CD1c-positive myeloid dendritic cell (primary cell): ENCODE results near the gene DRAP1.
A peak's percentile ranks its signal among the peaks of the same experiment; 100 is the strongest.
"Not testable (repeated sequence)": the region's sequence is repeated elsewhere in the genome, so short reads cannot be mapped to it uniquely, and the experiment has no call there.

ENCODE experiments used
- DNase-seq: peaks from one replicate; pipeline ENCODE4 v3.0.0-alpha.2; 2016; ENCODE audit errors: extremely low spot score

Gene DRAP1

GRCh38 chr11:65886826-65887722 is 32.2 kb upstream of the DRAP1 start:
- DNase-seq: no peak

DNA sequence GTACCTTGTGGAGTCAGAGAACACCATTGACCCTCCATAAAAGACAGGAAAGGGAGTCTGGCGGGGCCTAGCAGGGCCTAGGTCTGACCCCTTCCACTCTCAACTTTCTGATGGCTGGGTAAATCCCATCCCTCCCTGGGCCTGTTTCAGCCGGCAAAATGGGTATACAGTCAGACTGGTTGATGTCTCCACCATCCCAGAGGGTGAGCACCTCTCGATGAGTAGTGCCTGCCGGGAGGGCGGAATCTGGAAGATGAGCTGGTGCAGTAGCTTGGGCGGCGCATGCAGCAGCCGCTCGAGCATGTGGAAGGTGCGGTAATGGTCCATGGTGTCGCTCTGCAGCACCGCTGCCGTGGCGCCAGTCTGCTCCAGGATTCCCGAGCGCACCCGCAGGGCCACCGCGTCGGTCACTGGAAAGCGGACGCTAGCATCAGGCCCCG is 31.5 kb upstream of the DRAP1 start:
- no peak for DNase-seq

DNA sequence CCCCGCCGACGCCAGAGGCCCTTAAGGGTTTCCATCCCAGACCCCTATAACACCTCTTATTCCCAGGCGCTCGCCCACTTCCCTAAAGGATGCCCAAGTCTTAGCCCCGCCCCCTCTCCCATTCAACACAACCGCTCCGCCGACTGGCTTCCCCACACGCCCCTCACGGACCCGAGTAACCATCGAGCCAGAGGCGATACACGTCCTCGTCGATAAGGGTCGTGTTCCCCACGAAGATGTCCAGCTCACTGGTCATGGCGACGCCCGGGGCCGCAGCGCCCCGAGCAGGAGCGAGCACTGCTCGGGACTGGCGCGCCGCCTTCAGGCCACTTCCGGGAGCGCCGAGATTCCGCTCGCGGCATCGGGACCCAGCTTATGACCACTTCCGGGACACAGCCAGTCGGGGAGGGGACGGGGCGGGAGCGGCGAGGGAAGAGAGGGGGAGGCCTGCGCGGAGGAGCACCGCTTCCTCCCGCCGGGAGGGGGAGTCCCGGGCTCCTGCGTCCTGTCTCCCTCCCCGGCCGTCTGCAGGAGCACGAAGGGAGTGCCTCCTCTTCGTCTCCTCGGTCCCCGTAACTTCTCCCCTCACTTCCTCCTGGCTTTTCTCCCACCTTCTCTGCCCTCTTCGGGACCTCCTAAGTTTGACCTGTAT is 30.9 kb upstream of the DRAP1 start, which contains the start of gene FIBP:
TSS of gene FIBP (minus strand) at position 309 of the 652 bp plus-strand sequence. CDS start at position 256, 53 bp downstream.
- peak; percentile 98 for DNase-seq

DNA sequence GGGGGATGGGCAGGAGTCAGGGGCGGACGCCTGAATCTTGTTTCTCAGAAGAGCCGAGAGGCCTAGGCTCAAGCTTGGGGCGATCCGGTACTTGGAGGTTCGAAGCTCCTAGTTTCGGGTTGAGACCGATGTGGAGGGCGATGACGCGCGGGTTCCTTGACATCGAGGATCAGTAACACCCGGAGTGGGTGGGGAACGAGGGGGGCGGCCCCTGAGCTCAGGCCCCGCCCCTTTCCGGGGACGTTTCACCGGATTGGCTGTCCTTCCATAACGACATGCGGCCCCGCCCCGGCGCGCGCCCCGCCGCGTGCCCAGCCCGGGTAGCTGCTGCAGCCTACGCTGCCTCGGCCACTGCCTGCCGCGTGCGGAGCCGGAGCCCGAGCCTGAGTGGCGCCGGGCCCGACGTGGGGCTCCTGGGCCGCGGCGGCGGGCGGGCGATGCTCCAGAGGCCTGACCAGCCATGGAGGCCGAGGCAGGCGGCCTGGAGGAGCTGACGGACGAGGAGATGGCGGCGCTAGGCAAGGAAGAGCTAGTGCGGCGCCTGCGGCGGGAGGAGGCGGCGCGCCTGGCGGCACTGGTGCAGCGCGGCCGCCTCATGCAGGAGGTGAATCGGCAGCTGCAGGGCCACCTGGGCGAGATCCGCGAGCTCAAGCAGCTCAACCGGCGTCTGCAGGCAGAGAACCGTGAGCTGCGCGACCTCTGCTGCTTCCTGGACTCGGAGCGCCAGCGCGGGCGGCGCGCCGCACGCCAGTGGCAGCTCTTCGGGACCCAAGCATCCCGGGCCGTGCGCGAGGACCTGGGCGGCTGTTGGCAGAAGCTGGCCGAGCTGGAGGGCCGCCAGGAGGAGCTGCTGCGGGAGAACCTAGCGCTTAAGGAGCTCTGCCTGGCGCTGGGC is 28.7 kb upstream of the DRAP1 start, which contains the start of gene CCDC85B:
TSS of gene CCDC85B (plus strand) at position 350 of the 895 bp plus-strand sequence. CDS start at position 461, 111 bp downstream.
- DNase-seq: peak; percentile 99

GRCh38 chr11:65891219-65892136 is 27.7 kb upstream of the DRAP1 start:
- DNase-seq: peak; percentile 33

DNA sequence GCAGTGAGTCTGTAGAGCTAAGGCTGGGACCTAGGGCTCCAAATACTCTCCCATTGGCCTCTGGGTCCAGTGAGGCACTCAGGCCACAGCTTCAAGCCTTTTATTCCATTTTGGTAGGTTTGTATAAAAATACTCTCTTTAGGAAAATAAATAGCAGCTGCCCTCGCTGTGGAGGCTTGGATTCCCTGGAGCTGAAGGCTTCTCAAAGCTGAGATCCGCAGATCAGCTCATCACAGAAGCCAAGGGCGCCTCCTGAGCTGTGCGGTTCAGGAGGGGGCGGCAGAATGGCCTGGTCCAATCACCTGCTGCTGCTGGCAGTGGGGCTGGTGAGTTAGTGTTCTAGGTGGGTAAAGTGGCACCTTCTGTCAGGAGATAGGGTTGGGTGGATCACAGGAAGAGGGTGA is 27.1 kb upstream of the DRAP1 start:
- not testable (repeated sequence) for DNase-seq

GRCh38 chr11:65892661-65893317 is 26.4 kb upstream of the DRAP1 start:
- DNase-seq: no peak

DNA sequence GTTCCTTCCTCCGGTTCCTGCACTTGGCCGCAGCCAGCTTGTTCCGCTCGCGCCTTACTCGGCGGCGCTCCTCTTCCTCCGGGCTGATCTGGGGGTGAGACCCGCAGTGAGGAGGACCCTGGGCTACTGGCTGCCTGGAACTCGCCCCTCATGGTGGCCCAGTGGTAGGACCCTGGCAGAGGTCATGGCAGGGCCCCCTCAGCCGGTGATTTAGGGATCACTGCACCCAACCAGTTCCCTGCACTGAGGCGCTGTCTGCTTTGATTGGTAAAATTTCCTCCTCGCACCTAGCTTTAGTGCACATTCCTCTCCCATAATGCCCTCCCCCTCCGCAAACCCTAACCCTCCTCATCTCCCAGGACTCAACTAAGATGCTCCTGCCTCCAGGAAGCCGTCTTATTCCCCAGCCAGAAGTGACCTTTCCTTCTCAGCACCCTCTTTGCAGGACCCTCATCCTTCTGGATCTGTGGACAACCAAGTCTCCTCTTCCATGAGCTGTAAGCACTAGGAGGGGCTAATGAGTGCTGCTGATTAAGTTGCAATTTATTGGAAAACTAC is 25.1 kb upstream of the DRAP1 start:
- DNase-seq: peak; percentile 51

DNA sequence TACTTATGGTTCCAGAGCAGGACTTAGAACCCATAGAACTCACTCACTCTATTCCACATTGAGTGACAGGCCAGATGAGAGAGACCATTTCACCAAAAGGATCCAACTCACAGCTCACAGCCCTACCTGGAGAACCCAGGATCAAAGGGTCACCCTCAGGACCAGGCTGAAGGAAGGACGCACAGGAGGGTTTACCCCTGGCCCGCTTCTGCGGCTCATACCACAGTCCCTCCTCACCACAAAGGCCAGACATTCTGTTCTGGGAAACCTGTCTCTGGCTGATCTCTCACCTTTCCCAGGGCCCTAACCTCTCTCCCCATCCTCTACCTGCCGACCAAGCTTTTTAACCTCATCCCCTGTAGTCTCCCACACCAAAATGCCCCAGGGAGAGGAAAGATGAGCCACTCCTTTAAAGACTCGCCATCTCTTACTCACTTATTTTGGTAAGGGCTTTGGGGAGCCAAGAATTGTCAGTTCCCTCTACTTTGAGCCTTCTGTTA is 23.7 kb upstream of the DRAP1 start:
- DNase-seq: no peak

DNA sequence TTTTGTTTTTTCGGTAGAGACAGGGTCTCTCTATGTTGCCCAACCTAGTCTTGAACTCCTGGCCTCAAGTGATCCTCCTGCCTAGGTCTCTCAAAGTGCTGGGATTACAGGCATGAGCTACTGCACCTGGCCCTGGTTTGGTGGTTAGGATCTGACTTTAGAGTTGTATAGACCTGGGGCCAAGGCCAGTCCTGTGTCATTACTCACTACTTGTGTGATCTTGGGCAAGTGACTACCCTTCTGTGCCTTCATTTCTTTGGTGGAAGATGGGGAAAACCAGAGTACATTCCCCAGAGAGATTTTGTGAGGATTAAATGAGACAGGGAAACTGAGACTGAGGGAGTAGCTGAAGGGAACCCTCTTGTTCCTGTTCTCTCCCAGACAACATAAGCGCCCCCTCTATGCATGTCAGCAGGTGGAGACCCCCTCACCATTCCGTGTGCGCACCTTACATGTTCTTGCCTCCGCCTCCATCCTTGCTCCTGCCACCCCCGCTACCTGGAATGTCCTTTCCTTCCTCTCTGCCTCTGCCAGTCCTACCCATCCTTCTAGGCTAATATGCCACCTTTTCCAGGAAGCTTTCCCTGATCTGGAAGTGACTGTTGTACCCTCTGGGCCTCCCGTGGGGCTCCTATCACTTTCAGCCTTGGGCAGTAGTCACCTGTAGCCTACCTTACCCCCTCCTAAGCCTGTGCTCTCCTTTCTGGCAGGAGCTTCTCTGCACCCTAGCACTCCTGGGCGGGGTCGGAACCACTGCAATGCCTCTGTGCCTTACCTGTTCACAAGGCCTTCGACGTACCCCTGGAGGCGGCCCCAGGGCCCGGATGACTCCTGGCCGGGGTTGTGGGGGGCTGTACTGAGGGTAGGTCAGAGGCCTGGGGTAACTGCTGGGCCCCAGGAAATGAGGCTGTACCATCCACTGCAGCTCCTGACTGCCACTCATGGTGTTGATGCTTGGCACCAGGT is 22.9 kb upstream of the DRAP1 start:
- no peak for DNase-seq

GRCh38 chr11:65897020-65897471 is 22.2 kb upstream of the DRAP1 start:
- DNase-seq: no peak

- no peak for DNase-seq
Observed at GRCh38 chr11:65898656-65899355, 20.4 kb upstream of the DRAP1 start.

DNA sequence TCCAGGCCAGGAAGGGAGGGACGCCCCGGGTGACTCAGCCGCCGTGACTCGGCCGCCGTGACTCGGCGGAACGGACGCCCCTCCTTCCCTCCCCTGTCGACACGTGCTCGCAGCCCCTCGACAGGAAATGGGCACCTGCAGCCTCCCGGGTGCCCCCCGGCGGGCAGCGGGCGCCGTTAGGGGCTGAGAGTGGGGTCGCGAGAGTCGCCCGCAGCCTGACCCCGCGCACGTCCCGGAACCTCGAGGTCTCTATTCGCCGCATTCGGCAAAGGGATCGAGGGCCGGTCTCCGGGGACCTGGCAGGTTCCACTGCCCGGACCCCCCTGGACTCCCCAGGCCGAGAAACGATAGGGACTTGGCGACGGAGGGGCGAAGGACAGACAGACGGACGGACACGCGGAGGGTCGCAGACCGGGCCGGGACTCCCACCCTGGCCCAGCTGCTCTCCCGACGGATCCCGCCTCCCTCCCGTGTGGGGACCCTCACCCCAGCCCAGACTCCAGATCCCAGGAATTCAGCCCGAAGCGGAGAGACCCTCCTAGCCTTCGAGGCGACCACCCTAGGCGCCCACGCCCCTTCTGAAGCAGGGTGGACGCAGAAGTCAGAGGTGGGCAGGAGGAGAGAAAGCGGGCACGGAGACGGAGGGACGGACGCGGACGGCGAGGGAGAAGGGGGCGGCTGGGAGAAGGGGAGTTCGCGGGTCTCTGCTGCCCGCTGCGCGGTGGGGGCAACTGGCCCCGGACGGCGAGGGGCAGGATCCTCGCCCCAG is 19.7 kb upstream of the DRAP1 start:
- peak; percentile 83 for DNase-seq

DNA sequence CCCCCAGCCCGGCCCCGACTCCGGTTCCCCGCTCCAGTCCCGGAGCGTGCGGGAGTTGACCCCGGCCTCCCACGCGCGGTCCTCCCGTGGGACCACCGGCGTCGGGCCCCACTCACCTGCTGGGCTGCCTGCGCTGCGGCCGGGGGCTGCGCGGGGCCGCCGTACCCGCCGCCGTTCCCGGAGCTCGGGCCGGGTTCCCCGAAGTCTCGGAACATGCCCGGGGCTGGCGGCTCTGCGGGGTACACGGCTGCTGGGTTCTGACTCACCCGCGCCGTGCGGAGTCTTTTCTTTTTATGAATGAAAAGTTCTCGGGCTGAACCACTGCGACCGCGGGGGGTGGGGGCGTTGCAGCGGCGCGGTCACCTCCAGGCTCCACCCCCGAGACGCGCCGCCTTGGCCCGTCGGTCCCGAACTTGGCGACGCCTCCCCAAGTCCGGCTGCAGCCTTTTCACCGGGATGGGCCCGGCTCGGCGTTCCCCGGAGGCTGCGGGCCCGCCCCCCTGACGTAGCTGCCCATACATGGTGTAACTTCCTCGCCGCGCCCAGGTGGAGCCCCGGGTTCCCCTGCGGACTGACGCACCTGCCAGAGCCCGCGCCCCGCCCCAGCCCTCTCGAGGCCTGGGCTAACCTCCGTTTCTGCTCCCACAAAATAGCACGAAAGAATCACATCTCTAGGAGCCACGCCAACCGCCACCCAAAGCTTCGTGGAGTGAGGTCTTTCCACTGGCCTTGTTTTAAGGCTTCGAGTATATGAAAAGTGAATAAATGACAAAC is 18.9 kb upstream of the DRAP1 start, which contains the start of gene FOSL1:
TSS of gene FOSL1 (minus strand) at position 264 of the 774 bp plus-strand sequence. CDS start at position 215, 49 bp downstream.
- peak; percentile 95 for DNase-seq

GRCh38 chr11:65900899-65901180 is 18.4 kb upstream of the DRAP1 start:
- DNase-seq: no peak

DNA sequence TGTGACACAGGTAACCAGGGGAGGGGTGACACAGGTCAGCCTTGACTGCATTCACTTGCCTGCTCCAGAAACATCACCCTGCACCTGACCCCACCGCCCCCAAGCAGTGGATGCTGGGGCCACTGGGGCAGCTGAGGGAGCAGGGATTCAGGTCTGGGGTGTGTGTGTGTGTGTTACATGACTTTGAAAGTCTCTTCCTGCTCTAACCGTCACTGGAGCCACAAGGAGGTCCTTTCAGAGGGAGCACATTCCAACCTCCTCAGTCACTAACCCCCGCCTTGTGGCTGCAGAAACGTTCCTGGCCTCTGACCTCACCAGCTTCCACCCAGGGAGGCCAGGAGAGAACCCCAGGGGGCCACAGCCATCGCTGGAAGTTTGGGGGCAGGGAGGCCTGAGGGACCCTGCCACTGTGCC is 16.2 kb upstream of the DRAP1 start:
- no peak for DNase-seq
